Measurements from ENCODE around the gene NODAL. TPM values are rescaled to one million over a fixed set of nuclear protein-coding genes. Genes with fewer than 3 reads are reported as not detected.

Gene NODAL
- polyA plus RNA-seq, 1 experiment: not detected

DNA sequence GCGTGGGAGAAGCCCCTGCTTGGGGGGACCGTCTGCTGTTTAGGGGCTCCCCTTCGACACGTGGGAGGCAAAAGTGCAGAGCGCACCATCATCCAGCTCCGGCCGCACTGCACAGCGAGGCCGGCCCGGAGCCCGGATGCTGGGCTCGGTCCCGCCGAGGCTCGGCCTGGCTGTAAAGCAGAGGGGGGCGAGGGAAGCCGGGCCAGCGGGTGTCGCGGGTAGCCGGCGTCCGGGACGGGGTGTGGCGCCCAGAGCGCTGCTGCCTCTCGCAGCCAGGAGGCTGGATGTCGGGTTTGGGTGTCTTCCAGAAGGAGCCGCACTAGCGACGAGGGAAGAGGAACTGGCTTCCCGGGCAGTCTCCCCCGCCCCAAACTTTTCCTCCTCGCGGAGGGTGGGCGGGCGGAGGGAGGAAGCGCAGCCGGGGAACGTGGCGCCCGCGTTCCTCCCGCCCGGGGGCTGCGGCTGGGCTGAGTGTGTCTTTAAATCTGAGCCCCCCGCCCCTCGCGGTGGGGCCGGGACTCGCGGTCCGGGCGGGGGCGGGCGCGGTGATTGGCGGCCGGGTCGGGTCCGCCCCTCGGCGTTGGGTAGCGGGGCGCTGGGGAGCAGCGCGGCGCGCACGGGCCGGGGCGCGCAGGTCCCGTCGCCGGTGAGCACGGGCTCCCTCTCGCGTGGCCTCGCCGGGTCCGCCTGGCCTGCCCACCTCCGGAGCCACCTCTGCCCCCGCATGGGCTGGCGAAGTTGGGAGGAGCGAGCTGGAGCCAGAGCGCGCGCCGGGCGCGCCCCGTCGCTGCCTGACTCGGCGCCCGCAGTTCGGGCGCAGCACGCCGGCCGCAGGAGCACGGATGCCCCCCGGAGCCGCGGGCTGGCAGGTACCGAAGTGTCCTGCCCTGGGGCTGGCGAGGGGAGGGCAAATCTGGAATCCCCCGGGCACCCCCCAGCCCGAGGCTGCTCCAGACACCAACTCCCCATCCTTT lies 37.0 kb upstream of the NODAL start, which contains the start of gene PALD1:
PALD1 (plus strand) TSS at position 577 of the 974 bp plus-strand sequence. CDS start 47,185 bp downstream, outside the sequence.
- no peak for DNase-seq (ENCODE audit: low read depth)
- Histone ChIP-seq H3K27me3 (ENCODE audit: control insufficient read depth, insufficient read depth, low read length) (peaks cover 49% of the 10 kb centered on the region), H3K4me3 (ENCODE audit: low read depth, low read length) (peak within 1 kb of the TSS; percentile 40), H3K36me3 (ENCODE audit: control insufficient read depth, insufficient read depth, low read length) (no peaks in the 10 kb centered on the region)
- CTCF ChIA-PET: interaction anchor here (1.6 to 2.6 kb wide), 2 partner anchors 17 to 23 kb away, joined by 8 to 11 read pairs; no protein-coding TSS in a partner anchor
- POLR2A ChIA-PET: no interaction called here
- TF ChIP-seq, protein P1, sequence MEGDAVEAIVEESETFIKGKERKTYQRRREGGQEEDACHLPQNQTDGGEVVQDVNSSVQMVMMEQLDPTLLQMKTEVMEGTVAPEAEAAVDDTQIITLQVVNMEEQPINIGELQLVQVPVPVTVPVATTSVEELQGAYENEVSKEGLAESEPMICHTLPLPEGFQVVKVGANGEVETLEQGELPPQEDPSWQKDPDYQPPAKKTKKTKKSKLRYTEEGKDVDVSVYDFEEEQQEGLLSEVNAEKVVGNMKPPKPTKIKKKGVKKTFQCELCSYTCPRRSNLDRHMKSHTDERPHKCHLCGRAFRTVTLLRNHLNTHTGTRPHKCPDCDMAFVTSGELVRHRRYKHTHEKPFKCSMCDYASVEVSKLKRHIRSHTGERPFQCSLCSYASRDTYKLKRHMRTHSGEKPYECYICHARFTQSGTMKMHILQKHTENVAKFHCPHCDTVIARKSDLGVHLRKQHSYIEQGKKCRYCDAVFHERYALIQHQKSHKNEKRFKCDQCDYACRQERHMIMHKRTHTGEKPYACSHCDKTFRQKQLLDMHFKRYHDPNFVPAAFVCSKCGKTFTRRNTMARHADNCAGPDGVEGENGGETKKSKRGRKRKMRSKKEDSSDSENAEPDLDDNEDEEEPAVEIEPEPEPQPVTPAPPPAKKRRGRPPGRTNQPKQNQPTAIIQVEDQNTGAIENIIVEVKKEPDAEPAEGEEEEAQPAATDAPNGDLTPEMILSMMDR (IDR thresholded peaks at IDR 0.05; ENCODE audit: insufficient read depth, low read depth, low read length): peak; percentile 21; the same call in 1 of the 2 replicates

DNA sequence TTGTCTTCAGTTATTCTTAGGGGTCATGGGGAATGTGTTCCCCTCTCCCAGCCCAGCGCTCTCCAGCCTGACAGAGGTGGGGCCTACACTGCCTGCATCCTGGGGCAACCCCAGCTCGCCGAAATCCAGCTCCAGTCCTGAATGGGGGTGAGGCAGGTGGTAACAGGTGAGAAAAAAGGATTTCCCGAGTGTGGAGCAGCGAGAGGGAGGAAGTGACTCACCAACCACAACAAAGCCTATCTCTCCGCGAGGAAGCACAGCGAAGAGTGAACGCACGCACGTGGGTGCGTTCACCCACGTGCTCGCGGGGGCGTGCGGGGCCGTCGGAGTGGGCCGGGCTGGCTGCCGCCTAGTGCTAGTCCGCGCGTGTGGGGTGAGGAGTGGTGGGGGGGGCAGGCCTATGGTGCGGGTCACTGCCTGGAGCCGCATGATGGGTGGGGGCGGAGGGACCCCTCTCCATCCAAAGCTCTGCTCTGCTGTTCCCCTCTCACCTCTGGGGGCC lies 36.2 kb upstream of the NODAL start:
- POLR2A ChIA-PET: no interaction called here
- TF ChIP-seq, protein P1 (IDR thresholded peaks at IDR 0.05; ENCODE audit: insufficient read depth, low read depth, low read length): no peak
- DNase-seq (ENCODE audit: low read depth): no peak
- peaks cover 47% of the 10 kb centered on the region for H3K27me3 ChIP-seq (ENCODE audit: control insufficient read depth, insufficient read depth, low read length)
- H3K36me3 ChIP-seq (ENCODE audit: control insufficient read depth, insufficient read depth, low read length): no peaks in the 10 kb centered on the region
- H3K4me3 ChIP-seq (ENCODE audit: low read depth, low read length): no peak overlapping the region
- CTCF ChIA-PET: interaction anchor here (0.9 to 2.6 kb wide), 3 partner anchors 17 to 73 kb away, joined by 3 to 11 read pairs (median 8); no protein-coding TSS in a partner anchor

DNA sequence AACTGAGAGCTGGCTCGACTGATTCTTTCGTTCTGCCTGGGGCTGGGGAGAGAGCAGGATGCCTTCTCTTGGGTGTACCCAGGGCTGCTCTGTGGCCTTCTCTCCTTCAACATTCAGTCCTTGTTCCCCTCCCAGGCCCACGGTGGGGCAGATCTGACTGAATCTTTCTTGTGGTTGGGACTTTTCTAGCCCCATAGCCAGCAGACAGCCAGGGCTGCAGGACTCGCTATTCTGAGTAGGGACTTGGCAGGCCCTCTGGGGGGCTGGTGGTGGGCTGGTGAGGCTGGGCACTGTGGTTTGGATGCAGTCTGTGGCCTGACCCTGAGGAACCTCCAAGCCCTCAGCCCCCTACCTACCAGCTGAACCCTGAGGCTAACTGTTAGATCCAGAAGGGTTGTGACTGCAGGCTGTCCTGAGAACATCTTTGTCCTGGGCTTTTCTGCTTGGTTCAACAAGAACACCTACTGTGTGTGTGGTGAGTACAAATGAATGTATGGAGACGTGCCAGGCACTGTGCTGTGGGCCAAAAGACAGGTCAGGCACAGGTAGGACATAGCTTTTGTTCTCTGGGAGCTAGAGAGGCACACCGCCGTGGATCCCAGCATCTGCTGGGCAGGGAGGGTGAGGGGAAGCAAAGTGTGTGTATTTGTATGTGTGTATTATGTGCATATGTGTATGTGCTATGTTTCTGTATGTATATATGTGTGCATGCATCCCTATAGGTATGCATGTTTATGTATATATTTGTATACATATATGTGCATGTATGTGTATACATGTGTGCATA lies 35.0 kb upstream of the NODAL start:
- POLR2A ChIA-PET: no interaction called here
- CTCF ChIA-PET: interaction anchor here (0.7 to 2.6 kb wide), 4 partner anchors 15 to 21 kb away, joined by 4 to 11 read pairs (median 9); no protein-coding TSS in a partner anchor
- TF ChIP-seq, protein P1 (IDR thresholded peaks at IDR 0.05; ENCODE audit: insufficient read depth, low read depth, low read length): no peak
- H3K36me3 ChIP-seq (ENCODE audit: control insufficient read depth, insufficient read depth, low read length): no peaks in the 10 kb centered on the region
- H3K4me3 ChIP-seq (ENCODE audit: low read depth, low read length): no peak overlapping the region
- no peak for DNase-seq (ENCODE audit: low read depth)
- peaks cover 43% of the 10 kb centered on the region for H3K27me3 ChIP-seq (ENCODE audit: control insufficient read depth, insufficient read depth, low read length)

DNA sequence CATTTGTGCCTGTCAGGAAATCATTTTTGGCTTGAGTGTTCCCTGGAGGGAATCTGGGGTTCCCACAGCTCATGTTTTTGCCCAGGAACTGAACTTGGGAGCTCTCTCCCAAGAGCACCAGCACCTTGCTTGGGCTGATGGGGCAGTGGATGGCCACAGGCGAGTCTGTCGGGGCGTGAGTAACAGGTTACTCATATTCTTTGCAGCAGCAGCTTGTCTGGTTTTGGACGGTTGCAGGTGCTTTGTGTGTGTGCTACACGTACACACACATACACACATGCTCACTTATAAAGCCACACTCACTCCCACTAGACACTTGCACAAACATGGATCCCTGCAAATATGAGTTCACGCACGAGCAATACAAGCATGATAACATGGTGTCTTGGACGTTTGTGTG lies 34.2 kb upstream of the NODAL start:
- Histone ChIP-seq H3K36me3 (ENCODE audit: control insufficient read depth, insufficient read depth, low read length) (no peaks in the 10 kb centered on the region), H3K27me3 (ENCODE audit: control insufficient read depth, insufficient read depth, low read length) (peaks cover 38% of the 10 kb centered on the region), H3K4me3 (ENCODE audit: low read depth, low read length) (no peak overlapping the region)
- POLR2A ChIA-PET: no interaction called here
- DNase-seq (ENCODE audit: low read depth): no peak
- CTCF ChIA-PET: interaction anchor here (1.3 kb wide), 1 partner anchor 14 kb away, joined by 10 read pairs; no protein-coding TSS in a partner anchor
- TF ChIP-seq, protein P1 (IDR thresholded peaks at IDR 0.05; ENCODE audit: insufficient read depth, low read depth, low read length): no peak

Measured in BJ (cell line).